H1 (cell line): ENCODE data around the gene AGBL5. TPM values are rescaled to one million over a fixed set of nuclear protein-coding genes. Genes with fewer than 3 reads are reported as not detected.

Source experiments
- CTCF ChIA-PET: fragments of 300-600 bp; sonication (Branson Sonifier 250); formaldehyde crosslinking; loops from one replicate; lab custom pipeline; 2021; ENCODE audit not compliant: partially characterized antibody; lab: Charles Lee
- POLR2A ChIA-PET: fragments of 300-600 bp; sonication (Branson Sonifier 250); formaldehyde crosslinking; loops from one replicate; lab custom pipeline; 2021; ENCODE audit warnings: inconsistent platforms; ENCODE audit not compliant: partially characterized antibody; lab: Charles Lee
- DNase-seq, 2 experiments: peaks; one replicate each; pipeline versions ENCODE4 v3.0.0 to v3.0.0-alpha.2; 2010 to 2022; ENCODE audit warnings: low spot score in 2 of 2, low read depth in 1 of 2, mixed read lengths in 1 of 2
- FAIRE-seq: peaks from 2 replicates; lab custom pipeline; 2011; peaks lifted over from hg19 to GRCh38; lab: Jason Lieb, UNC
- H2AFZ ChIP-seq: 2 replicates; pipeline ENCODE4 v1.8.1; 2012; ENCODE audit warnings: low read length, inconsistent platforms
- H2AK5ac ChIP-seq: 2 replicates; pipeline ENCODE4 v1.6.1; 2013; ENCODE audit warnings: low read depth, low read length
- H2BK120ac ChIP-seq: replicated peaks from 2 replicates; pipeline ENCODE3; 2013; ENCODE audit warnings: low read depth, low read length, inconsistent platforms
- H2BK12ac ChIP-seq: 2 replicates; pipeline ENCODE4 v1.6.1; 2013; ENCODE audit warnings: low read depth, low read length
- H2BK15ac ChIP-seq: 2 replicates; pipeline ENCODE4 v1.6.1; 2013; ENCODE audit warnings: low read length
- H2BK20ac ChIP-seq: 2 replicates; pipeline ENCODE4 v1.6.1; 2013; ENCODE audit warnings: low read length
- H2BK5ac ChIP-seq: 2 replicates; pipeline ENCODE4 v1.6.1; 2013; ENCODE audit warnings: low read depth, low read length
- H3K14ac ChIP-seq: 2 replicates; pipeline ENCODE4 v1.6.1; 2013; ENCODE audit warnings: inconsistent platforms; ENCODE audit not compliant: insufficient read length
- H3K18ac ChIP-seq: 2 replicates; pipeline ENCODE4 v1.6.1; 2013; ENCODE audit warnings: low read length; ENCODE audit errors: extremely low read depth
- H3K23ac ChIP-seq: 2 replicates; pipeline ENCODE4 v1.6.1; 2013; ENCODE audit warnings: inconsistent platforms; ENCODE audit not compliant: insufficient read length
- H3K23me2 ChIP-seq: 2 replicates; pipeline ENCODE4 v1.6.1; 2013; ENCODE audit warnings: low read depth, low read length
- H3K27ac ChIP-seq: 2 replicates; pipeline ENCODE4 v1.6.1; 2011; ENCODE audit warnings: low read depth, low read length, inconsistent platforms
- H3K27me3 ChIP-seq, 4 experiments: replicated peaks in 1 of 4; 1 replicate in 1 of 4; 2 replicates in 3 of 4; pipeline versions ENCODE4 v1.6.1 to v1.8.1; 2011 to 2013; ENCODE audit warnings: low read length in 3 of 4, mild to moderate bottlenecking in 3 of 4, inconsistent platforms in 2 of 4, mixed read lengths in 2 of 4, moderate library complexity in 1 of 4; ENCODE audit not compliant: control insufficient read depth in 3 of 4, insufficient read depth in 3 of 4; ENCODE audit errors: extremely low read depth in 1 of 4
- H3K36me3 ChIP-seq, 4 experiments: 2 replicates each; pipeline versions ENCODE4 v1.6.1 to v1.8.1; 2011 to 2013; ENCODE audit warnings: mild to moderate bottlenecking in 4 of 4, low read length in 3 of 4, moderate library complexity in 2 of 4, control low read depth in 1 of 4, inconsistent platforms in 1 of 4; ENCODE audit not compliant: insufficient read depth in 4 of 4, control insufficient read depth in 2 of 4
- H3K4ac ChIP-seq: replicated peaks from 2 replicates; pipeline ENCODE3; 2013; ENCODE audit warnings: low read length, low read depth, mixed read lengths, inconsistent platforms; ENCODE audit not compliant: insufficient read length
- H3K4me1 ChIP-seq, 4 experiments: replicated peaks in 1 of 4; 1 replicate in 1 of 4; 2 replicates in 3 of 4; pipeline versions ENCODE4 v1.6.1 to v1.8.1; 2011 to 2013; ENCODE audit warnings: low read length in 3 of 4, inconsistent platforms in 2 of 4, mixed read lengths in 1 of 4; ENCODE audit not compliant: insufficient read depth in 4 of 4, control insufficient read depth in 3 of 4
- H3K4me2 ChIP-seq, 2 experiments: 2 replicates each; pipeline versions ENCODE4 v1.6.1 to v1.8.1; 2011 to 2013; ENCODE audit warnings: low read depth in 2 of 2, low read length in 2 of 2, control low read depth in 1 of 2, inconsistent platforms in 1 of 2, mild to moderate bottlenecking in 1 of 2; ENCODE audit not compliant: insufficient read depth in 1 of 2
- H3K4me3 ChIP-seq, 4 experiments: fragments of 200-600, 300-600 bp in 1 of 4; sonication (generic), shearing (Covaris generic), sonication (Bioruptor Twin) in 1 of 4; 2 replicates each; pipeline versions ENCODE4 v1.5.1 to v1.8.1; 2011 to 2016; ENCODE audit warnings: low read length in 4 of 4, low read depth in 3 of 4, control low read depth in 2 of 4, inconsistent platforms in 2 of 4, mild to moderate bottlenecking in 2 of 4, mixed read lengths in 1 of 4, moderate library complexity in 1 of 4; ENCODE audit not compliant: insufficient read depth in 2 of 4; ENCODE audit errors: extremely low read depth in 1 of 4
- H3K56ac ChIP-seq: replicated peaks from 2 replicates; pipeline ENCODE3; 2013; ENCODE audit warnings: low read depth, mild to moderate bottlenecking, mixed read lengths, low read length, inconsistent platforms; ENCODE audit not compliant: insufficient read length
- H3K79me1 ChIP-seq: 2 replicates; pipeline ENCODE4 v1.6.1; 2013; ENCODE audit warnings: low read depth, low read length, control low read depth
- H3K79me2 ChIP-seq, 2 experiments: 2 replicates each; pipeline versions ENCODE4 v1.6.1 to v1.8.1; 2012 to 2013; ENCODE audit warnings: low read length in 2 of 2, mild to moderate bottlenecking in 2 of 2, inconsistent platforms in 1 of 2; ENCODE audit not compliant: insufficient read depth in 2 of 2, control insufficient read depth in 1 of 2
- H3K9ac ChIP-seq, 4 experiments: replicated peaks in 1 of 4; 1 replicate in 1 of 4; 2 replicates in 3 of 4; pipeline versions ENCODE4 v1.6.1 to v1.8.1; 2011 to 2013; ENCODE audit warnings: low read depth in 3 of 4, low read length in 3 of 4, control low read depth in 2 of 4, mild to moderate bottlenecking in 2 of 4, moderate library complexity in 2 of 4, inconsistent platforms in 1 of 4; ENCODE audit errors: extremely low read depth in 1 of 4
- H3K9me3 ChIP-seq, 2 experiments: 2 replicates each; pipeline versions ENCODE4 v1.6.1 to v1.8.1; 2012 to 2013; ENCODE audit warnings: mild to moderate bottlenecking in 2 of 2, moderate library complexity in 2 of 2, control low read depth in 1 of 2, inconsistent platforms in 1 of 2, low read depth in 1 of 2, low read length in 1 of 2, mixed read lengths in 1 of 2; ENCODE audit not compliant: insufficient read depth in 2 of 2
- H4K20me1 ChIP-seq, 2 experiments: replicated peaks in 1 of 2; 2 replicates each; pipeline versions ENCODE3 to v1.8.1; 2011 to 2013; ENCODE audit warnings: inconsistent platforms in 2 of 2, low read length in 2 of 2, mild to moderate bottlenecking in 1 of 2; ENCODE audit not compliant: insufficient read depth in 2 of 2, control insufficient read depth in 1 of 2
- H4K5ac ChIP-seq: 2 replicates; pipeline ENCODE4 v1.6.1; 2013; ENCODE audit warnings: low read length, low read depth, mixed read lengths, inconsistent platforms; ENCODE audit not compliant: insufficient read length
- H4K8ac ChIP-seq: 2 replicates; pipeline ENCODE4 v1.8.0; 2013; ENCODE audit warnings: mild to moderate bottlenecking, moderate library complexity, low read length, inconsistent platforms; ENCODE audit not compliant: insufficient read depth; ENCODE audit errors: extremely low read depth
- H4K91ac ChIP-seq: replicated peaks from 2 replicates; pipeline ENCODE3; 2013; ENCODE audit warnings: low read length, mixed read lengths, inconsistent platforms; ENCODE audit not compliant: insufficient read length
- BACH1 ChIP-seq: IDR thresholded peaks from 2 replicates; pipeline ENCODE4 v1.6.1; 2012; ENCODE audit warnings: low read length, improper control_type of control experiment
- EP300 ChIP-seq, 2 experiments: IDR thresholded peaks; 1 replicate in 1 of 2; 2 replicates in 1 of 2; pipeline ENCODE4 v1.6.1; 2011 to 2012; ENCODE audit warnings: low read depth in 2 of 2, low read length in 2 of 2, mild to moderate bottlenecking in 2 of 2, borderline replicate concordance in 1 of 2, inconsistent platforms in 1 of 2, moderate library complexity in 1 of 2
- FOSL1 ChIP-seq: IDR thresholded peaks from 2 replicates; pipeline ENCODE4 v1.6.1; 2011; ENCODE audit warnings: mild to moderate bottlenecking, low read depth, low read length, moderate library complexity; ENCODE audit not compliant: insufficient read depth
- KDM4A ChIP-seq: IDR thresholded peaks from one replicate; pipeline ENCODE4 v1.7.1; 2012; ENCODE audit warnings: low read depth, mild to moderate bottlenecking, moderate library complexity, low read length, inconsistent platforms; ENCODE audit not compliant: severe bottlenecking
- POLR2A ChIP-seq, 2 experiments: IDR thresholded peaks; 1 replicate in 1 of 2; 2 replicates in 1 of 2; pipeline ENCODE4 v1.6.1; 2011; ENCODE audit warnings: low read depth in 2 of 2, low read length in 2 of 2, mild to moderate bottlenecking in 2 of 2; ENCODE audit errors: control extremely low read depth in 1 of 2
- RFX5 ChIP-seq: IDR thresholded peaks from 2 replicates; pipeline ENCODE4 v1.6.1; 2011; ENCODE audit warnings: low read depth, low read length, improper control_type of control experiment, borderline replicate concordance
- SIN3A ChIP-seq, 2 experiments: IDR thresholded peaks in 1 of 2; conservative IDR thresholded peaks in 1 of 2; 2 replicates each; pipeline ENCODE4 v1.6.1; 2011 to 2012; ENCODE audit warnings: low read length in 2 of 2, improper control_type of control experiment in 1 of 2, low read depth in 1 of 2, mild to moderate bottlenecking in 1 of 2
- SP2 ChIP-seq: IDR thresholded peaks from 2 replicates; pipeline ENCODE4 v1.6.1; 2012; ENCODE audit warnings: mild to moderate bottlenecking, low read length, inconsistent platforms
- USF2 ChIP-seq: IDR thresholded peaks from 2 replicates; pipeline ENCODE4 v1.6.1; 2011; ENCODE audit warnings: low read length, improper control_type of control experiment
- WGBS, 2 experiments: shearing (Covaris generic) in 1 of 2; methylation state at CpG; one replicate each; pipeline versions ENCODE4 v1.1.6 to v1.1.7; 2013 to 2015; ENCODE audit warnings: low lambda C conversion rate in 2 of 2, mixed read lengths in 2 of 2, inconsistent platforms in 1 of 2, low coverage in 1 of 2, missing lambda C conversion rate in 1 of 2; ENCODE audit not compliant: insufficient replicate concordance in 2 of 2, insufficient coverage in 1 of 2, insufficient read length in 1 of 2; ENCODE audit errors: extremely low coverage in 1 of 2, missing lambda C conversion rate in 1 of 2; 5-methylcytosine and 5-hydroxymethylcytosine counted together
- polyA plus RNA-seq, 7 experiments: library from polyadenylated mRNA; depleted of rRNA in 3 of 7; stranded (reverse) in 5 of 7; unstranded in 2 of 7; fragments of >200 nt in 5 of 7; fragments of 200-250 nt in 2 of 7; gene quantifications; 1 replicate in 5 of 7; 2 replicates in 1 of 7; 4 replicates in 1 of 7; pipeline versions ENCODE4 v1.2.1 to v1.2.3, GENCODE V29; 2011 to 2013; ENCODE audit warnings: missing spikeins in 2 of 7, mixed read lengths in 2 of 7
- total RNA-seq: library from RNA; stranded (reverse); fragmentation: NEBNext Ultra II Directional; extraction: Animal tissue kit (Norgen Biotek cat#: 25700); gene quantifications from 2 replicates; pipeline ENCODE4 v1.2.1, GENCODE V29; 2021
- TF ChIP-seq, protein P1 (sequence below), 3 experiments: IDR thresholded peaks; 1 replicate in 2 of 3; 2 replicates in 1 of 3; pipeline versions ENCODE4 v1.5.1 to v1.6.1; 2011; ENCODE audit warnings: low read length in 3 of 3, mild to moderate bottlenecking in 3 of 3, inconsistent platforms in 2 of 3, low read depth in 1 of 3, moderate library complexity in 1 of 3; ENCODE audit not compliant: insufficient read depth in 1 of 3; ENCODE audit errors: control extremely low read depth in 1 of 3

AGBL5 gene
- total and polyA plus RNA-seq, 2 of the 8 experiments (the other 6 are each of a cell fraction or from before 2014, with no cell fraction given): 45.4 to 62.0 TPM

GRCh38 chr2:27097341-27097740 is 45.9 kb downstream of the AGBL5 start:
- Histone ChIP-seq H3K23me2 (no peaks in the 10 kb centered on the region), H3K79me1 (no peaks in the 10 kb centered on the region; the same call in 1 of the 2 replicates), H3K9me3 (no peaks in the 10 kb centered on the region), H2BK120ac (no peak overlapping the region), H4K91ac (no peak overlapping the region), H2BK20ac (no peak overlapping the region), H3K4me1 (peaks cover 0 to 2% (median under 1%) of the 10 kb centered on the region in 4 experiments; a peak in 2 of 7 replicates), H2BK15ac (no peak overlapping the region), H2BK5ac (no peak overlapping the region), H3K18ac (no peak overlapping the region), H4K8ac (no peak overlapping the region), H3K9ac (no peak overlapping the region), H3K23ac (no peak overlapping the region)
- no peak for FAIRE-seq
- CTCF ChIA-PET: interaction anchor here (0.6 to 12.7 kb wide), 23 partner anchors 8 to 206 kb away, joined by 3 to 120 read pairs (median 5); partner anchors contain the start of genes KHK, PREB, SLC30A3 and TMEM214
- no peak for DNase-seq
- TF ChIP-seq, protein P1, sequence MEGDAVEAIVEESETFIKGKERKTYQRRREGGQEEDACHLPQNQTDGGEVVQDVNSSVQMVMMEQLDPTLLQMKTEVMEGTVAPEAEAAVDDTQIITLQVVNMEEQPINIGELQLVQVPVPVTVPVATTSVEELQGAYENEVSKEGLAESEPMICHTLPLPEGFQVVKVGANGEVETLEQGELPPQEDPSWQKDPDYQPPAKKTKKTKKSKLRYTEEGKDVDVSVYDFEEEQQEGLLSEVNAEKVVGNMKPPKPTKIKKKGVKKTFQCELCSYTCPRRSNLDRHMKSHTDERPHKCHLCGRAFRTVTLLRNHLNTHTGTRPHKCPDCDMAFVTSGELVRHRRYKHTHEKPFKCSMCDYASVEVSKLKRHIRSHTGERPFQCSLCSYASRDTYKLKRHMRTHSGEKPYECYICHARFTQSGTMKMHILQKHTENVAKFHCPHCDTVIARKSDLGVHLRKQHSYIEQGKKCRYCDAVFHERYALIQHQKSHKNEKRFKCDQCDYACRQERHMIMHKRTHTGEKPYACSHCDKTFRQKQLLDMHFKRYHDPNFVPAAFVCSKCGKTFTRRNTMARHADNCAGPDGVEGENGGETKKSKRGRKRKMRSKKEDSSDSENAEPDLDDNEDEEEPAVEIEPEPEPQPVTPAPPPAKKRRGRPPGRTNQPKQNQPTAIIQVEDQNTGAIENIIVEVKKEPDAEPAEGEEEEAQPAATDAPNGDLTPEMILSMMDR (IDR thresholded peaks at IDR 0.05; ENCODE audit: control extremely low read depth in 1 of 3, insufficient read depth in 1 of 3, low read depth in 1 of 3, low read length in 3 of 3): no peak
- no peak for TF ChIP-seq BACH1
- TF ChIP-seq POLR2A (IDR thresholded peaks at IDR 0.05; ENCODE audit: control extremely low read depth in 1 of 2, low read depth in 2 of 2, low read length in 2 of 2): no peak
- no peak for TF ChIP-seq SIN3A (conservative IDR thresholded peaks at IDR 0.05 in 1 of 2, IDR thresholded peaks at IDR 0.05 in 1 of 2; ENCODE audit: low read depth in 1 of 2, low read length in 2 of 2)
- no peak for TF ChIP-seq USF2
- TF ChIP-seq FOSL1: no peak
- no peak for TF ChIP-seq KDM4A
- TF ChIP-seq RFX5: no peak
- TF ChIP-seq SP2: no peak
- TF ChIP-seq EP300 (IDR thresholded peaks at IDR 0.05; ENCODE audit: borderline replicate concordance in 1 of 2, low read depth in 2 of 2, low read length in 2 of 2): no peak
- TF ChIP-seq, all 59 proteins: peak for 0
- H2AK5ac ChIP-seq: no peak overlapping the region
- no peaks in the 10 kb centered on the region for H3K79me2 ChIP-seq
- POLR2A ChIA-PET: interaction anchor here (0.8 to 3.4 kb wide), 8 partner anchors 10 to 137 kb away, joined by 3 to 10 read pairs (median 4); partner anchors contain the start of genes ABHD1, KHK and PREB
- WGBS, 2 experiments: 87% methylated on average over 14 of the region's 14 CpGs; no CpG with 5 or more reads in 1 of the 2 experiments
- H4K20me1 ChIP-seq: peaks cover 0 to 3% of the 10 kb centered on the region in 2 experiments
- no peak overlapping the region for H3K4me3 ChIP-seq
- H2BK12ac ChIP-seq: no peak overlapping the region
- no peak overlapping the region for H2AFZ ChIP-seq
- no peak overlapping the region for H3K14ac ChIP-seq
- no peak overlapping the region for H3K56ac ChIP-seq
- H3K27ac ChIP-seq: no peak overlapping the region
- no peak overlapping the region for H3K4ac ChIP-seq
- no peak overlapping the region for H4K5ac ChIP-seq
- no peaks in the 10 kb centered on the region for H3K27me3 ChIP-seq
- H3K36me3 ChIP-seq: no peaks in the 10 kb centered on the region
- no peak overlapping the region for H3K4me2 ChIP-seq
